Measurements from ENCODE around the gene LPP.

The LPP gene

DNA sequence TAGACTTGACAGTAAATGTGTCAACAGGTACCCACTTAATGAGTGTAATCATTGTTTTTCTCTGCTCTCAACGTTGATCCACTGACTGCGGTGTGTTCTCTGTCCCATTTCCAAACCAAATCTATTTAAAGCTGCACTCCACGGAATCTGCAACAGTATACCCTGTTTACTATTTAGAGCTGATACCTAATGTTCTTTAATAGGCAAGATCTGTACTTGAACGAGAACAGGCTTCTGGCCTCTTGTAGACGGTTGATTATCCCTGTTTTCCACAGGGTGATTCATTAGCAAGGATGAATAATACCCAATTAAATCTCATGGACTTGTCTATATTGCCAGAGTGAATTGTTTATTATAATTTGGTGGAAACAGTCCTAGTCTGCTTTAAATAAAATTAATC lies 189.9 kb downstream of the LPP start:
- no peaks in the 10 kb centered on the region for H3K79me2 ChIP-seq (ENCODE audit: insufficient read depth, low read length)
- no peak overlapping the region for H3K4me2 ChIP-seq (ENCODE audit: insufficient read depth, low read length)
- TF ChIP-seq EZH2 (IDR thresholded peaks at IDR 0.05; ENCODE audit: borderline replicate concordance, low read depth, low read length, severe bottlenecking) = no peak
- TF ChIP-seq, protein P1, sequence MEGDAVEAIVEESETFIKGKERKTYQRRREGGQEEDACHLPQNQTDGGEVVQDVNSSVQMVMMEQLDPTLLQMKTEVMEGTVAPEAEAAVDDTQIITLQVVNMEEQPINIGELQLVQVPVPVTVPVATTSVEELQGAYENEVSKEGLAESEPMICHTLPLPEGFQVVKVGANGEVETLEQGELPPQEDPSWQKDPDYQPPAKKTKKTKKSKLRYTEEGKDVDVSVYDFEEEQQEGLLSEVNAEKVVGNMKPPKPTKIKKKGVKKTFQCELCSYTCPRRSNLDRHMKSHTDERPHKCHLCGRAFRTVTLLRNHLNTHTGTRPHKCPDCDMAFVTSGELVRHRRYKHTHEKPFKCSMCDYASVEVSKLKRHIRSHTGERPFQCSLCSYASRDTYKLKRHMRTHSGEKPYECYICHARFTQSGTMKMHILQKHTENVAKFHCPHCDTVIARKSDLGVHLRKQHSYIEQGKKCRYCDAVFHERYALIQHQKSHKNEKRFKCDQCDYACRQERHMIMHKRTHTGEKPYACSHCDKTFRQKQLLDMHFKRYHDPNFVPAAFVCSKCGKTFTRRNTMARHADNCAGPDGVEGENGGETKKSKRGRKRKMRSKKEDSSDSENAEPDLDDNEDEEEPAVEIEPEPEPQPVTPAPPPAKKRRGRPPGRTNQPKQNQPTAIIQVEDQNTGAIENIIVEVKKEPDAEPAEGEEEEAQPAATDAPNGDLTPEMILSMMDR (IDR thresholded peaks at IDR 0.05; ENCODE audit: borderline replicate concordance, extremely low read depth, low read length, poor library complexity, severe bottlenecking) = no peak
- ATAC-seq (ENCODE audit: insufficient read depth, low read depth) = no peak
- no peaks in the 10 kb centered on the region for H3K27me3 ChIP-seq (ENCODE audit: insufficient read depth, low read length, poor library complexity)
- H3K9me3 ChIP-seq (ENCODE audit: insufficient read depth, low read length, severe bottlenecking) = no peaks in the 10 kb centered on the region
- H2AFZ ChIP-seq (ENCODE audit: low read depth, low read length) = no peak overlapping the region
- no peak overlapping the region for H3K27ac ChIP-seq (ENCODE audit: low read length)
- H3K4me3 ChIP-seq (ENCODE audit: low read depth in 1 of 2, low read length in 2 of 2) = no peak overlapping the region
- DNase-seq = no peak
- H3K9ac ChIP-seq (ENCODE audit: low read depth, low read length) = no peak overlapping the region
- no peaks in the 10 kb centered on the region for H3K36me3 ChIP-seq (ENCODE audit: insufficient read depth, low read length)
- H4K20me1 ChIP-seq (ENCODE audit: insufficient read depth, low read length) = no peaks in the 10 kb centered on the region
- H3K4me1 ChIP-seq (ENCODE audit: insufficient read depth, low read length) = no peaks in the 10 kb centered on the region

DNA sequence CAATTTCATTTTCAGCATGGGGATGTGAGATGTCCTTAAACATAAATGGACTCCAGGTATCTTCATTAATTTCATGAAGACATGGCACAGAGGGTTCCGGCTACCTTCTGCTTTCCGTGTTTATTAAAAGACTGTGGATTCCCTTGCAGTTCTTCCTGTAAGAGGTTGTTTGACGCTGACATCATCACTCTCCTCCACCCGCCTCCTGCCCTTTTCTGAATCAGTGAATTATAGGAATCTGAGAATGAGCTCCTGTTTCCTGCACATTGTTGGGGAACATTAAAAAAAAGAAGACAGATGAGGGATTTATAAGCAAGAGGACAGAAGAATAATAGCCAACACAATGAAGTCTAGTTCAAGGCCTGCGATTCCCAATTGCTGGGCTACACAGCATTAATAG lies 191.3 kb downstream of the LPP start:
- Histone ChIP-seq H3K27ac (ENCODE audit: low read length) (no peak overlapping the region), H3K4me3 (ENCODE audit: low read depth in 1 of 2, low read length in 2 of 2) (no peak overlapping the region), H3K79me2 (ENCODE audit: insufficient read depth, low read length) (no peaks in the 10 kb centered on the region), H3K9ac (ENCODE audit: low read depth, low read length) (no peak overlapping the region), H2AFZ (ENCODE audit: low read depth, low read length) (no peak overlapping the region), H3K9me3 (ENCODE audit: insufficient read depth, low read length, severe bottlenecking) (no peaks in the 10 kb centered on the region), H3K4me1 (ENCODE audit: insufficient read depth, low read length) (no peaks in the 10 kb centered on the region), H4K20me1 (ENCODE audit: insufficient read depth, low read length) (no peaks in the 10 kb centered on the region), H3K36me3 (ENCODE audit: insufficient read depth, low read length) (no peaks in the 10 kb centered on the region), H3K4me2 (ENCODE audit: insufficient read depth, low read length) (no peak overlapping the region), H3K27me3 (ENCODE audit: insufficient read depth, low read length, poor library complexity) (no peaks in the 10 kb centered on the region)
- no peak for ATAC-seq (ENCODE audit: insufficient read depth, low read depth)
- no peak for DNase-seq
- TF ChIP-seq, protein P1 (IDR thresholded peaks at IDR 0.05; ENCODE audit: borderline replicate concordance, extremely low read depth, low read length, poor library complexity, severe bottlenecking) = no peak
- TF ChIP-seq EZH2 (IDR thresholded peaks at IDR 0.05; ENCODE audit: borderline replicate concordance, low read depth, low read length, severe bottlenecking) = no peak

GRCh38 chr3:188348435-188349244 lies 194.7 kb downstream of the LPP start:
- no peak for DNase-seq
- TF ChIP-seq, protein P1 (IDR thresholded peaks at IDR 0.05; ENCODE audit: borderline replicate concordance, extremely low read depth, low read length, poor library complexity, severe bottlenecking) = no peak
- no peak for TF ChIP-seq EZH2 (IDR thresholded peaks at IDR 0.05; ENCODE audit: borderline replicate concordance, low read depth, low read length, severe bottlenecking)
- H3K27ac ChIP-seq (ENCODE audit: low read length) = no peak overlapping the region

More at GRCh38 chr3:188348435-188349244, 194.7 kb downstream of the LPP start:
- H3K4me2 ChIP-seq (ENCODE audit: insufficient read depth, low read length) = no peak overlapping the region
- no peak for ATAC-seq (ENCODE audit: insufficient read depth, low read depth)
- no peak overlapping the region for H3K9ac ChIP-seq (ENCODE audit: low read depth, low read length)
- H3K9me3 ChIP-seq (ENCODE audit: insufficient read depth, low read length, severe bottlenecking) = no peaks in the 10 kb centered on the region
- H3K79me2 ChIP-seq (ENCODE audit: insufficient read depth, low read length) = no peaks in the 10 kb centered on the region
- no peak overlapping the region for H3K4me3 ChIP-seq (ENCODE audit: low read depth in 1 of 2, low read length in 2 of 2)
- H3K36me3 ChIP-seq (ENCODE audit: insufficient read depth, low read length) = no peaks in the 10 kb centered on the region
- no peaks in the 10 kb centered on the region for H3K4me1 ChIP-seq (ENCODE audit: insufficient read depth, low read length)
- H3K27me3 ChIP-seq (ENCODE audit: insufficient read depth, low read length, poor library complexity) = no peaks in the 10 kb centered on the region
- no peak overlapping the region for H2AFZ ChIP-seq (ENCODE audit: low read depth, low read length)
- no peaks in the 10 kb centered on the region for H4K20me1 ChIP-seq (ENCODE audit: insufficient read depth, low read length)

Data from DND-41 (cell line).